NCI-H1048 (cell line): ENCODE data around the gene RHBDF2.
A peak's percentile ranks its signal among the peaks of the same experiment; 100 is the strongest.

Experiments
- DNase-seq: peaks from one replicate; lab custom pipeline; 2025; lab: John Stamatoyannopoulos, UW

Gene RHBDF2

DNA sequence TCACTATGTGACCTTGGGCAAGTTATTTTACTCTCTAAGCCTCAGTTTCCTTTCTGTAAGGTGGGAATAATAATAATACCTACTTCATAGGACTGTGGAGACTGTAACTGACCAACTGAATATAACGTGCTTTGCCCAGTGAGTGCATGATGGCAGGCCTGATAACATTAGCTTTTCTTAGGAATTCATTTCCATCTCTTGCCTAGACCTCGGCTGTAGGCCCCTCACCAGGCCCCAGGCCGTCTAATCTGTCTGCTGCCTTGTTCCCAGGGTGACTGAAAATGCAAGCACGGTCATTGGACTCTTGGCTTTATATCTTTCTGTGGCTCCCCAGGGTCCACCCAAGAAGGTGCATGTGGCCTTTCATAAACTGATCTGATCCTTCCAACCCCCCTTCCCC lies 41.5 kb downstream of the RHBDF2 start:
- DNase-seq: no peak

DNA sequence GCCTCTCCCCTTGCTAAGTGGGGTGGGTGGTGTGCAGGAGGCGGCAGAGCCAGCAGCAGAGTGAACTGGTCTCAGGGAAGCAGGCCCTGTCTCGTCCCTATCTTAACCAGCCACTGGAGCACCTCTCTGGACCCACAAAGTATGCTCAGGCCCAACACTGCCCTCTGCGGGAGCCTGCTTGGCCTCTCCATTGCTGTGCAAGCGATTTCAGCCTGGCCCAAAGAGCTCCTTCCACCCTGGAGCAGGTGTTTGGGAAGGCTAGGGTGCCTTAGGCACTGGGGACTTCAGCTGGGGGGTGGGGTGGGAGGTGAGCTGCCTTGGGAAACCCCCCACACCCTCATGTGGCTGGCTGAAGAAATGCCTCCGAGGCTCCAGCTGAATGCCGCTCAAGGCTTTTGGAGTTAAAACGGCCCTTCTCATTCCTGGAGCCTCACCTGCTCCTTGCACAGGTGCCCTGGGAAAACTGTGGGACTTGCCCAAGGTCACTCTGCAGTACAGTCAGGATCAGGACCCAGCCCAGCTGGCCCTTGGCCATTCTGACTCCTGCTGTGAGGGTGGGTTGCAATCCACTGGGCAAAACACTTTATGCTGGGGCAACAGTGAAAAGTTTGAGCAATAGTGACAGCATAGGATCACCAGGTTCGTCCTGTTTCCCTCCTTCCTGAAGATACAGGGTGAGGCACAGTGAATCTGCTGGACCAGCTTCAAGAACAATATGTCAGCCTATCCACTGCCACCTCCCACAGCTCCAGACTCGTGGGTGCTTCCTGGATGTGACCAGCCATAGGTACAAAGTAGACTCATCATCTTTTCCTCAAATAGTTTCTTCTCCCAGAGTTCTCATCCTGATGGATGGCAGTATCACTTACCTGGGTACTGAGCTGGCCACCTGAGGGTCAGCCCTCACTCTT lies 42.4 kb downstream of the RHBDF2 start:
- no peak for DNase-seq

DNA sequence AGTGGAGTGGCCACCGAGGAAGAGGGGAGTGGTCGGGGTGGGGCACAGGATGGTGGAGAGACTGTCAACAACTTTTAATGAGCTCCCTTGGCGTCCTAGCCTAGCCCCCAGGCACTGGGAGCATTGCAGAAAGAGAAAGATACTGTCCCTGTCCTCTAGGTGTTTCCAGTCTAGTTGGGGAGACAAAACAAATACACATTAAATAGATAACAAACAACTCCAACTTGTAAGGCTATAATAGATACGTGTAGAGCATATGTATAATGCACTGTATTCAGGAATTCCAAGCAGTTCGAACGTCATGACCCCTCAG lies 47.8 kb downstream of the RHBDF2 start:
- DNase-seq: no peak

DNA sequence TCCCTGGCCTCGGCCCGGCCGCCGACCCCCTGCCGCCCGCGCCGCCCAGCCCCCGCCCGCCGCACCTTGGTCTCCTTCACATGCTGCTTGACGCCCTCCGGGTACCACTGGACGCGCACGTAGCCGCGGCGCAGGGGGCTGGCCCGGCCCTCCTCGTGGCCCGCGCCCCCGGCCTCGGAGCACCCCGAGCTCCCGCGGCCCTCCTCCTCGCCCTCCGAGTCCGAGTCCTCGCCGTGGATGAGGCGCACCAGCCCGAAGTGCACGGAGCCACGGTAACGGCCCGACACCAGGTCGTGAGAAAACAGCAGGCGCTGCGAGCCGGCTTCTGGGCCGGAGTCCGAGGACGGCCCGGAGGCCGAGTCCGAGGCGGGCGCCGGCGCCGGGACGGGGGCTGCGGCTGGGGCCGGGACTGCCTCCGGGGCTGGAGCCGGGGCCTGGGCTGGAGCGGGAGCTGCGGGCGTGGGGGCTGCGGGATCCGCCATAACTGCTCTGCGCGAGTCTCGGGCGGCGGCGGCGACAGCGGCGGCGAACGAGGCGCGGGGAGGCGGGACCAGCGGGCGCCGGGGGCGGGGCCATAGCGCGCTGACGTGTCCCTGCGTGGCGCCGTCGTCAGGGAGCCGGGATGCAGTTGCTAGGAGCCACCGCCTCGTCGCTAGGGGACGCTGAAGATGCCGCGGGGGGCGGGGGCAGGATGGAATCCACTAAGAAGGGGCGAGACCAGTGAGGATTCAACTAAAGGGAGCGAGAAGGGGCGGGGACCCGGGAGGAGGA lies 48.4 kb downstream of the RHBDF2 start, which contains the start of gene UBE2O:
TSS of gene UBE2O (minus strand) at position 493 of the 771 bp plus-strand sequence. CDS start at position 482, 11 bp downstream.
- DNase-seq: peak; percentile 88

DNA sequence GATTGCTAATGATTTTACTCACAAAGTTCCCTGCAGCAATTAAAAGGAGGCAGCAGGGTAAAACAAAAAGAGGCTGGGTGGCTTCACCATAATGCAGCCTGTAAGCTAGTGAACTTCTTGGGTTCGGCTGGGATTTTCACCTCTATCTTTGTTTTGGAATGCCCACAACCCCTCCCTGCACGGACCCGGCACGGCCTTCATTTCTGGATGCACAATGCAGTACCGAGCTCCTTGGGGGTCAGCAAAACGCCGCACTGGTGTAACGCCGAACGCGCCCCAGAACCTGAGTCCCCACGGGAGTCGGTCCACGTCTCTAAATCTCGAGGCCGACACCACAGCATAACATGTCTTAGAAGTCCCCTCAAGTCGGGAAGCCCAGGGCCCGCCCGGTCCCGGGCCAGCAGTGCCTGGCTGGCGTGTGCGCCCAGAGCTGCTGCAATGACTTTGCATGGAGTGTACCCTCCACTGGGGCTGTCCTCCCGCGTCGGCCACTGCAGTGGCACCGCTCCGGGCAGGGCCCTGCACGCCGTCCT lies 49.0 kb downstream of the RHBDF2 start:
- DNase-seq: no peak

DNA sequence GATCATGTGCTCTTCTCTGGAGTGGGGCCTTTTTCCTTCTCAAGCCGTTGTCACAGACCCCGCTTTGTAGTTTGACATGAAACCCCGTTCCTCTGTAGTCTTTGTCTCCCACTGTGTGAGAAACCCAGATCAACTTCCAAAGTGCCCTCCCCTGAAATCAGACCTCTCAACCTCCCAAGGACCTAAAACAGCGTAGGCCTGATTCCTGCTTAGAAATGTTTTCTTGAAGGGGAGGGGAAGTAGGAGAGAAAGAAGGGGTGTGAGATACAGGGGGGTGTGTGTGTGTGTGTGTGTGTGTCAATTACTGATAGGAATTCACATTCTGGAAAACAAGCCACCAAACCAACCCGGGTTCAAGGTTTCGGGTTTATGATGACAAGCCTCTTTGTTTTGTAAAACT lies 49.7 kb downstream of the RHBDF2 start:
- DNase-seq: no peak

DNA sequence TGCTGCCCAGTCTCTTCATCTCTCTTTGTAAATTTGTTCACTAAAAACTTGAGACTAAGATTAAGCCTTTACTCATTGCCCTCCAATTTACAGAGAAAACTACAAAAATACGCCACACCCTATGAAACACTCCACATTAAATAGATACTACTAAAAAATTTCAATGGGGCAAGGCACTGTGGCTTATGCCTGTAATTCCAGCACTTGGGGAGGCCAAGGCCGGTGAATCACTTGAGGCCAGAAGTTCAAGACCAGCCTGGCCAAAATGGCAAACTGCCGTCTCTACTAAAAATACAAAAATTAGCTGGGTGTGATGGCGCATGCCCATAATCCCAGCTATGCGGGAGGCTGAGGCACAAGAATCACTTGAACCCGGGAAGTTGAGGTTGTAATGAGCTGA lies 52.1 kb downstream of the RHBDF2 start:
- DNase-seq: no peak

DNA sequence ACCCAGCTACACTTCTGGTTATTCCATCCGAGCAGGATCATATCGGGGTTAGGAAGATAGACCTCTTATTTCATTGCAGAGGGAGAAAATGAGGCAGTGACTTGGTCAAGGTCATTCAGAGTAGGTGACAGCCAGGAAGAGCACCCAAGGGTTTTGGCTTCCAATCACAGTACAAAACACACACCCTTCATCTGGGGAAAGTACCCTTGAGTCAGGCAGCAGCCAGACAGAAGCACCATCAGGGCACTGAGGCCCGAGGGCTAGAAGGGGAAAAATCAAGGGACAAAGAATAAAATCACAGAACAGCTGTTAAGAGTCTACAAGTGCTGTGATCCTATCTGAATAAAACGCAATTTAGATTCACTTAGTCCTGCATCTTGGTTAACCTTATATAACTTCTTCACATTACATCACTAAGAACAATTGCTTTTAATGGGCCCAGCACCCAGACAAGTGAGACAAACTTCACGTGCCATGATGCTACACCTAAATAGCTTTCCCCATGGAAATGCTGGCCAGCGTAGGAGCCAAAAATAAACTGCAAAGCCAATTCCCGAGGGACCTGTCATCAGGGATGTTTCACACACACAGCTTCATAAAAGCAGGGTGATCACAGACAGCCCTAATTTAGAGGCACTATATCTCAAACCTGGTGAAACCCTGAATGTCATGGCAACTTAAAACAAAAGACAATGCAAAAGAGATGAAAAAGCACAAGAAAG lies 53.1 kb downstream of the RHBDF2 start:
- DNase-seq: no peak

DNA sequence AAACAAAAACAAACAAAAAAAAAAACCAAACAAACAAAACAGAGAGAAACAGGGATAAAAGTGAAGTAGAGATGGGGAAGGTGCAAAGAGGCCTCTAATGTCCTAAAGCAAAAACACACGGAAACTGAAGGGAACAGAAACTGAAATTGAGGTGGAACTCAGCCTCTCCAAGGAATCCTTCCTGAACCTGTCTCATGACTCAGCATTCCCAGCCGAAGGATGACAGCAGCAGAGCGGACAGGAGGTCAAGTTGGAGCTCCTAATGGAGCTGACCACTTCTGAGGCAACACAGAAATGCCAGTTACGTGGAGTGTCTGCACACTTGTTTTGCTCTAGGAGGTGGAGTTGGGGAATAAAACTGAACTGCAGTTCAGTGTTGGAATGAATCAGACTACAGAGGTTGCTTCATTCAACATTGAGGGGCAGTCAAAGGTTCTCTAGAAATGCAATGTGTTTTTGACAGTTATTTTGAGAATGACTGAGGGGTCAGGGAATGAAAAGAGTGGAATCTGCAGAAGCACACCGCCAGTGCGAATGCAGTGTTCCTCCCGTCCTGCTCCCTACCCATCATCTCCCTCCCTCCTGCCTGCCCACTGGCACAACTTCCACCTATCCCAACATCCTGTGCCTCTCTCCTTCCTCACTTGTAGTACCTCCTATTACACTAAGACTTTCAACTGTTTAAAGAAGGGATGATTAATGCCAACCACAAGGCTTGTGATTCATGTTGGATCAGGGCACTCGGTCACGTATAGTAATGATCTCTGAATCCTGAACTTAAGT lies 54.6 kb downstream of the RHBDF2 start:
- DNase-seq: no peak

DNA sequence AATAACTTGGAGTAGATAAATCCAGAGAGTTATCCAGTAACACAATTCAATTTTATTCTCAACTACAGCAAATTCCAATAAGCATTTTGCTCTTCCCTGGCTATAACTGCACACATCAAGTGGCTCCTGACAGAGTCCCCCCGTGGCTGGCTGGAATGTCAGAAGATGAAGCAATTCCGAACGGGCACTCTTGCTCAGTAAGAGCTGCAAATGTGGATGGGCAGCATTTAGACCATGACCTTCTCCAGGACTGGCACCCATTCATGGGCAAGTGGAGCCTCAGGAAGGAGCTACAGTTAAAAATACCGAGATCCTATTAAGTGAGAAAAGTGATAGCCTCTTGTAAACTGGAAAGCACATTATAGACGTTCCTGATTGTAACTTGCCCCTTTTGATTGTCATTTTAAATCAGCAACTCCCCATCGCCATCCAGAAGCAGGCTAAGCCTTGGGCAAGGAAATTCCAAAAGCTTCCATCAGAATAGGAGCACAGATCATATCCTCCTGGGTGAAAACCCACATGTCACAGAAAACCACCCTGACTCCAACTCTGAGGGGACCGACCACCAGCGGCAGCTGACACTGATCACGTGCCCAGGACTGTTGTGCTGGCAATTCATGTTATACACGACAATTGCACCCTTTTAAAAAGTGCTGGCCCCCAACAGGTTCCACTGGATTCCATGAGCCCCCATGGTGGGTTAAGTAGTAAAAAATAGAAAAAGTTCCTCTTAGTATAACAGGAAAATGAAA lies 55.4 kb downstream of the RHBDF2 start:
- DNase-seq: no peak

DNA sequence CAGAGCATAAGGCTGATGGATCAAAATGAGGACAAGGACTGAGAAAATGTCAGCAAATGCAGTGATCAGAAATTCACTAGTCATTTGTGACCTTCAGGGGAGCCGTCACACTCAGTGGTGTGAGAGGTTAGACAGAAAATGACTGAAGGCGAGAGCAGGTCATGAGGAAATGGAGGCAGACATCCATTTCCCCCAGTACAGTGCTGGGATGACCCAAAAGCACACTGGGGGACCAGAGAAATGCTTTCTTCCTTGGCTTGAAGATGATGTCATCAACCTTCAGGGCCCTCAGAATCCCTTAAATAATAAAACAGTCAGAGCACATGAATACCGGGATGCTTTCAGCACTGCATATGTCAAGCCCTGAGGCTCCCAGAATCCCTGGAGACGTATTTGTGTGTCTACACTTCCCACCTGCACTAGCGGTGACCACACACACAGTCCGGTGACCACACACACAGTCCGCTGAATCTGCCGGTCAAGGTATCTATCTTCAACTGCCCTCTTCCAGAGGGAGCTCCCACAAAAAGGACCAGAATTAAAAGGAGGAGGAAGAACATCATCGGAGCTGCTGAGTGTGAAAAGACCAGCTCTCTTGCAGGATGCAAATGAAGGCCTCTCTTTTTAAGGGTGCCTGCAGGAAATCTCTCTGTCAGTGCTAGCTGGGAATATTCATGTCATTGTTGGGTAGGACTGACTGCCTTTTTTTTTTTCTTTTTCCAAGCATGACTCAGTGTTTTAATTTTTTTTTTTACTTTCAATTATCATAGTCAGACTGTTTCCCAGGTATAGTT lies 56.5 kb downstream of the RHBDF2 start:
- DNase-seq: no peak

DNA sequence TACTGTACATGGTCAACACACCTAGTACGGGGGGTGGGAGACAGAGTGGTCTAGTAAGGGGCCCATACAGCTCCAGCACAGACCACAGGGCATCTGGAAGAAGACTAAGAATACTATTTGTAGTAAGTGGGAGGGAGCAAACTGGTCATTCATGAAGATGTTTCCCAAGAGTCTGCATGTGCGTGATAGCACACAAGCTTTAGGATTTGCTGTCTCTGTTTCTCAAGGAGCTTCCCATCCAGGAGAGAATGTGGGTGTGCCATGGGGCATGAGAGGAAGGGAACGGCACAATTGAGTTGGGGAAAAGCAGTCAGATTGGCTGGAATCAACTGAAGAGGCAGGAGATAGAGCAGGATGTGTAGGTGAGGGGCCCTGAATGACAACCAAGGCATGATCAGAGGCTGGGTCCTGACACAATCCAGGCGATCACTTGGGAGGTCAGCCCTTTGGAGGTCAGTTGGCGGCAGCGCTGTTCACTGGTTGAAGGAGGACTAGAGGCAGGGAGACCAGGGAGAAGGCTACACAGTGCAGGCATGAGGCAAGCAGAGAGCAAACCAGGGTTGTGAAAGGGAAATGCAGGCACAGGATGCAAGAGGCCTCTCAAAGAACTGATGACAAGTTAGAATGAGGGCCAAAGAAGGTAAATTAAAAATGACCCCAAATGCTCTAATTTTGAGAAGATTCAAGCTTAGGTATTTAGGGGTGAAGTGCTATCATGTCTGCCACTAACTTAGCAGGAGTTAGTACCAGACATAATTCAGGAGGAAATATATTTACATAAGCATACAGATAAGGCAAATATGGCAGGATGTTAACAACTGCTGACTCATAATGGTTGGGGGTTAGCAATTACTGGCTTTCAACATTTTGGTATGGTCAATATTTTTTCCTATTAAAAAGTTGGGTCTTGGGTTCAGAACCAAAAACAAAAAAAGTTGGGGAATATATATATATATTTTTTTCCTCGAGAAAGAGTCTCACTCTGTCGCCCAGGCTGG lies 58.6 kb downstream of the RHBDF2 start:
- DNase-seq: no peak

DNA sequence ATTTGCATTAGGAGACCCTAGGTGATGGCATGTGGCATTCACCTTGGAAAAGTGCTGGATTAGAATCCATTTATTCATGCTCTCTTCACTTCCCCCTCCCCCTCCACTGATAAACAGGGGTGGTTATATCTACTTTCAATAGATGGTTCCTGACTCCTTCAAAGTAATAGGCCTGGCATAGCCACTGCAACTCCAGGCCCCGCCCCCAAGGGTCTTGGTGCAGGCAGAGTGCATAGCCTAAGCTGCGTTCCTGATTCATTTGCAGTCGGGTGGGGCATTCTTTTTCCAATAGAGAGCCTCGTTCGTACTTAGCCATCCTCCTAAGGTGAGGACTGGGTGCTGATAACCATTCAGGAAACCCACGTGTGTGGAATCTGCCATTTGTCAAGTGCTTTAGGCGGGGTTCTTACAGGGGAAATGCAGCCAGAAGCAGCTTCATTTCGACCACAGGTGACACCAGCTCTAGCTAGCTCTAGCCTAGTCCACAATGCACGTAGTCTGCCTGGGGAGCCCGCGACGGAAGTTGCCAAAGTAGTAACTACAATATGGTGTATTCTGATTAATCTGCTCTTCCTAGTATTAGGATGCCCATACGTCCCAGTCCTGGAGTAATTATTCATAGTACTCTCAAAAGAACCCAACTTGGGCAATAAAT lies 59.4 kb downstream of the RHBDF2 start:
- no peak for DNase-seq

DNA sequence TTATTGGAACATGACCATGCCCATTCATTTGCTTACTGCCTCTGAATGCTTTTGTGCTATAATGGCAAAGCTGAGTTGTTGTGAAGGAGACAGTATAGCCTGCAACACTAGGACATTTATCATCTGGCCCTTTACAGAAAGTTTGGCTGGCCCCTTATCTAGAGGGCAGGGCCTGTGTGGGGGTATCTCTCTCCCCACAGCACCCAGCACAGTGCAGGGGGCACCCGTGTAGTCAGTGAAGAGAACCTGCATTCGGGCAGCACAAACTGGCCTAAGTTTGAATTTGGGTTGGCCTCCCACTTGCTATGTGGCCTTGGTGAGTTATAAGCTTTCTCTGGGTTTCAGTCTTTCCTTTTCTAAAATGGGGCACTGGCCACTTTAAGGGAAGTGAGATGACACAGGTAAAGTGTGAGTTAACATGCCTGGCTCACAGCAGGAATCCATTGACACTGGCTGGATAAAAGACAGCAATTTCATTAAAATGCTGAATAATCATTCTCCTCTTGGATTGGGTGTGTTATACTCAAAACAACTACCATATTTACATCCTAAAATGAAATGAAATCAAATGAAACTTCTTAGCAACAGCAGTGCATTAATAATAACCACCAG lies 60.4 kb downstream of the RHBDF2 start:
- DNase-seq: no peak

DNA sequence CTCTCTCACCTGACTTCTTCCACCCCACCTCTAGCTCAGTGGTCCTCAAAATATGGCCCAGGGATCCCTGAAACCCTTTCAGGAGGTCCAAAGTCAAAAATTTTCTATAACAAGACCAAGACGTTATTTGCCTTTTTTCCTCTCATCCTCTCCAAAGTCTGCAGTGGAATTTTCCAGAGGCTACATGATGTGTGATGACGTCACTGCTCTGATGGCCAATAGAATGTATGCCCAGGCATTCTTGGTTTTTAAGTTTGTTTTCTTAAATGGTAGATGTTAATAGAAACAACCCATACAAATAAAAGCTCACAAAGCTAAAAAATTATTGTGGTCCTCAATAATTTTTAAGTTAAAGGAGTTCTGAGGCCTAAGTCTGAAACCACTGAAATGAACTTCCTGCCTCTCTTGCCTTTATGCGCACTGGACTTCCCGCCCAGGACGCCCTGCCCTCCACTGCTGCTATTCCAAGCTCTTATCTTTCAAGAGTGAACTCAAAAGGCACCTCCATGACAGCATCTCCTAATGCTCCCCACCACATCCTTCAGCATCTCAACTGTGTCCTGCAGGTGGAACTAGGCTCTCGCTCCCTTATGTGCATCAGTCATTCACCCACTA lies 61.8 kb downstream of the RHBDF2 start:
- no peak for DNase-seq

DNA sequence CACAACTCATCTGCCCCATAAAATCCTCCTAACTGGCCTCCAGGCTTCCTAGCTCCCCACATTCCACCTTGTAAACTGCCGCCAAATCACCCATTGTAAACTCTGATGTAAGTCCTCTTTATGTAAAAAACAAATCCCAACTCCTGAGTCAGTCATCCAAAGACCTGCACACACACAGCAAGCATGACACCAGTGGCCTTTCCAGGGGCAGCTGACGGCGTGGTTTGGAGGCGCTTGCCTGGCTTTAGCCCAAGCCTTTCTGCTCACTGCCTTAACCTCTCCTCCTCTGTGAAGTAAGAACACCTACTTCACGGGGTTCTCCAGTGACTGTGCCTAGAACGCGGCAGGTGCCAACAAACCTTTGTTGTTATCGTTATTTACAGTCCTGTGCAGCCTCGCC lies 62.3 kb downstream of the RHBDF2 start:
- no peak for DNase-seq
